H1 (cell line): Measurements from ENCODE around the gene FPR2. TPM values are rescaled to one million over a fixed set of nuclear protein-coding genes. Genes with fewer than 3 reads are reported as not detected.

Experiments used
- CTCF ChIA-PET: fragments of 300-600 bp; sonication (Branson Sonifier 250); formaldehyde crosslinking; loops from one replicate; lab custom pipeline; 2021; ENCODE audit not compliant: partially characterized antibody; lab: Charles Lee
- POLR2A ChIA-PET: fragments of 300-600 bp; sonication (Branson Sonifier 250); formaldehyde crosslinking; loops from one replicate; lab custom pipeline; 2021; ENCODE audit warnings: inconsistent platforms; ENCODE audit not compliant: partially characterized antibody; lab: Charles Lee
- DNase-seq, 2 experiments: peaks; one replicate each; pipeline versions ENCODE4 v3.0.0 to v3.0.0-alpha.2; 2010 to 2022; ENCODE audit warnings: low spot score in 2 of 2, low read depth in 1 of 2, mixed read lengths in 1 of 2
- FAIRE-seq: peaks from 2 replicates; lab custom pipeline; 2011; peaks lifted over from hg19 to GRCh38; lab: Jason Lieb, UNC
- H2AFZ ChIP-seq: 2 replicates; pipeline ENCODE4 v1.8.1; 2012; ENCODE audit warnings: low read length, inconsistent platforms
- H2AK5ac ChIP-seq: 2 replicates; pipeline ENCODE4 v1.6.1; 2013; ENCODE audit warnings: low read depth, low read length
- H2BK120ac ChIP-seq: replicated peaks from 2 replicates; pipeline ENCODE3; 2013; ENCODE audit warnings: low read depth, low read length, inconsistent platforms
- H2BK12ac ChIP-seq: 2 replicates; pipeline ENCODE4 v1.6.1; 2013; ENCODE audit warnings: low read depth, low read length
- H2BK15ac ChIP-seq: 2 replicates; pipeline ENCODE4 v1.6.1; 2013; ENCODE audit warnings: low read length
- H2BK20ac ChIP-seq: 2 replicates; pipeline ENCODE4 v1.6.1; 2013; ENCODE audit warnings: low read length
- H2BK5ac ChIP-seq: 2 replicates; pipeline ENCODE4 v1.6.1; 2013; ENCODE audit warnings: low read depth, low read length
- H3K14ac ChIP-seq: 2 replicates; pipeline ENCODE4 v1.6.1; 2013; ENCODE audit warnings: inconsistent platforms; ENCODE audit not compliant: insufficient read length
- H3K18ac ChIP-seq: 2 replicates; pipeline ENCODE4 v1.6.1; 2013; ENCODE audit warnings: low read length; ENCODE audit errors: extremely low read depth
- H3K23ac ChIP-seq: 2 replicates; pipeline ENCODE4 v1.6.1; 2013; ENCODE audit warnings: inconsistent platforms; ENCODE audit not compliant: insufficient read length
- H3K23me2 ChIP-seq: 2 replicates; pipeline ENCODE4 v1.6.1; 2013; ENCODE audit warnings: low read depth, low read length
- H3K27ac ChIP-seq: 2 replicates; pipeline ENCODE4 v1.6.1; 2011; ENCODE audit warnings: low read depth, low read length, inconsistent platforms
- H3K27me3 ChIP-seq, 4 experiments: replicated peaks in 1 of 4; 1 replicate in 1 of 4; 2 replicates in 3 of 4; pipeline versions ENCODE4 v1.6.1 to v1.8.1; 2011 to 2013; ENCODE audit warnings: low read length in 3 of 4, mild to moderate bottlenecking in 3 of 4, inconsistent platforms in 2 of 4, mixed read lengths in 2 of 4, moderate library complexity in 1 of 4; ENCODE audit not compliant: control insufficient read depth in 3 of 4, insufficient read depth in 3 of 4; ENCODE audit errors: extremely low read depth in 1 of 4
- H3K36me3 ChIP-seq, 4 experiments: 2 replicates each; pipeline versions ENCODE4 v1.6.1 to v1.8.1; 2011 to 2013; ENCODE audit warnings: mild to moderate bottlenecking in 4 of 4, low read length in 3 of 4, moderate library complexity in 2 of 4, control low read depth in 1 of 4, inconsistent platforms in 1 of 4; ENCODE audit not compliant: insufficient read depth in 4 of 4, control insufficient read depth in 2 of 4
- H3K4ac ChIP-seq: replicated peaks from 2 replicates; pipeline ENCODE3; 2013; ENCODE audit warnings: low read length, low read depth, mixed read lengths, inconsistent platforms; ENCODE audit not compliant: insufficient read length
- H3K4me1 ChIP-seq, 4 experiments: replicated peaks in 1 of 4; 1 replicate in 1 of 4; 2 replicates in 3 of 4; pipeline versions ENCODE4 v1.6.1 to v1.8.1; 2011 to 2013; ENCODE audit warnings: low read length in 3 of 4, inconsistent platforms in 2 of 4, mixed read lengths in 1 of 4; ENCODE audit not compliant: insufficient read depth in 4 of 4, control insufficient read depth in 3 of 4
- H3K4me2 ChIP-seq, 2 experiments: 2 replicates each; pipeline versions ENCODE4 v1.6.1 to v1.8.1; 2011 to 2013; ENCODE audit warnings: low read depth in 2 of 2, low read length in 2 of 2, control low read depth in 1 of 2, inconsistent platforms in 1 of 2, mild to moderate bottlenecking in 1 of 2; ENCODE audit not compliant: insufficient read depth in 1 of 2
- H3K4me3 ChIP-seq, 4 experiments: fragments of 200-600, 300-600 bp in 1 of 4; sonication (generic), shearing (Covaris generic), sonication (Bioruptor Twin) in 1 of 4; 2 replicates each; pipeline versions ENCODE4 v1.5.1 to v1.8.1; 2011 to 2016; ENCODE audit warnings: low read length in 4 of 4, low read depth in 3 of 4, control low read depth in 2 of 4, inconsistent platforms in 2 of 4, mild to moderate bottlenecking in 2 of 4, mixed read lengths in 1 of 4, moderate library complexity in 1 of 4; ENCODE audit not compliant: insufficient read depth in 2 of 4; ENCODE audit errors: extremely low read depth in 1 of 4
- H3K56ac ChIP-seq: replicated peaks from 2 replicates; pipeline ENCODE3; 2013; ENCODE audit warnings: low read depth, mild to moderate bottlenecking, mixed read lengths, low read length, inconsistent platforms; ENCODE audit not compliant: insufficient read length
- H3K79me1 ChIP-seq: 2 replicates; pipeline ENCODE4 v1.6.1; 2013; ENCODE audit warnings: low read depth, low read length, control low read depth
- H3K79me2 ChIP-seq, 2 experiments: 2 replicates each; pipeline versions ENCODE4 v1.6.1 to v1.8.1; 2012 to 2013; ENCODE audit warnings: low read length in 2 of 2, mild to moderate bottlenecking in 2 of 2, inconsistent platforms in 1 of 2; ENCODE audit not compliant: insufficient read depth in 2 of 2, control insufficient read depth in 1 of 2
- H3K9ac ChIP-seq, 4 experiments: replicated peaks in 1 of 4; 1 replicate in 1 of 4; 2 replicates in 3 of 4; pipeline versions ENCODE4 v1.6.1 to v1.8.1; 2011 to 2013; ENCODE audit warnings: low read depth in 3 of 4, low read length in 3 of 4, control low read depth in 2 of 4, mild to moderate bottlenecking in 2 of 4, moderate library complexity in 2 of 4, inconsistent platforms in 1 of 4; ENCODE audit errors: extremely low read depth in 1 of 4
- H3K9me3 ChIP-seq, 2 experiments: 2 replicates each; pipeline versions ENCODE4 v1.6.1 to v1.8.1; 2012 to 2013; ENCODE audit warnings: mild to moderate bottlenecking in 2 of 2, moderate library complexity in 2 of 2, control low read depth in 1 of 2, inconsistent platforms in 1 of 2, low read depth in 1 of 2, low read length in 1 of 2, mixed read lengths in 1 of 2; ENCODE audit not compliant: insufficient read depth in 2 of 2
- H4K20me1 ChIP-seq, 2 experiments: replicated peaks in 1 of 2; 2 replicates each; pipeline versions ENCODE3 to v1.8.1; 2011 to 2013; ENCODE audit warnings: inconsistent platforms in 2 of 2, low read length in 2 of 2, mild to moderate bottlenecking in 1 of 2; ENCODE audit not compliant: insufficient read depth in 2 of 2, control insufficient read depth in 1 of 2
- H4K5ac ChIP-seq: 2 replicates; pipeline ENCODE4 v1.6.1; 2013; ENCODE audit warnings: low read length, low read depth, mixed read lengths, inconsistent platforms; ENCODE audit not compliant: insufficient read length
- H4K8ac ChIP-seq: 2 replicates; pipeline ENCODE4 v1.8.0; 2013; ENCODE audit warnings: mild to moderate bottlenecking, moderate library complexity, low read length, inconsistent platforms; ENCODE audit not compliant: insufficient read depth; ENCODE audit errors: extremely low read depth
- H4K91ac ChIP-seq: replicated peaks from 2 replicates; pipeline ENCODE3; 2013; ENCODE audit warnings: low read length, mixed read lengths, inconsistent platforms; ENCODE audit not compliant: insufficient read length
- GABPA ChIP-seq: IDR thresholded peaks from 2 replicates; pipeline ENCODE4 v1.6.1; 2011; ENCODE audit warnings: mild to moderate bottlenecking, low read length, moderate library complexity, borderline replicate concordance; ENCODE audit not compliant: insufficient read depth
- WGBS, 2 experiments: shearing (Covaris generic) in 1 of 2; methylation state at CpG; one replicate each; pipeline versions ENCODE4 v1.1.6 to v1.1.7; 2013 to 2015; ENCODE audit warnings: low lambda C conversion rate in 2 of 2, mixed read lengths in 2 of 2, inconsistent platforms in 1 of 2, low coverage in 1 of 2, missing lambda C conversion rate in 1 of 2; ENCODE audit not compliant: insufficient replicate concordance in 2 of 2, insufficient coverage in 1 of 2, insufficient read length in 1 of 2; ENCODE audit errors: extremely low coverage in 1 of 2, missing lambda C conversion rate in 1 of 2; 5-methylcytosine and 5-hydroxymethylcytosine counted together
- polyA plus RNA-seq, 7 experiments: library from polyadenylated mRNA; depleted of rRNA in 3 of 7; stranded (reverse) in 5 of 7; unstranded in 2 of 7; fragments of >200 nt in 5 of 7; fragments of 200-250 nt in 2 of 7; gene quantifications; 1 replicate in 5 of 7; 2 replicates in 1 of 7; 4 replicates in 1 of 7; pipeline versions ENCODE4 v1.2.1 to v1.2.3, GENCODE V29; 2011 to 2013; ENCODE audit warnings: missing spikeins in 2 of 7, mixed read lengths in 2 of 7
- total RNA-seq: library from RNA; stranded (reverse); fragmentation: NEBNext Ultra II Directional; extraction: Animal tissue kit (Norgen Biotek cat#: 25700); gene quantifications from 2 replicates; pipeline ENCODE4 v1.2.1, GENCODE V29; 2021

The FPR2 gene
- total and polyA plus RNA-seq, 2 of the 8 experiments (the other 6 are each of a cell fraction or from before 2014, with no cell fraction given) = 0.17 TPM; not detected in 1

GRCh38 chr19:51797480-51797879 lies 36.5 kb downstream of the FPR2 start:
- no peak overlapping the region for H2BK120ac ChIP-seq
- no peaks in the 10 kb centered on the region for H3K36me3 ChIP-seq
- no peaks in the 10 kb centered on the region for H3K79me2 ChIP-seq
- no peak overlapping the region for H3K4ac ChIP-seq
- H3K23ac ChIP-seq = no peak overlapping the region
- WGBS, 2 experiments = 80 to 100% methylated on average over 1 to 5 of the region's 5 CpGs
- no peak overlapping the region for H4K8ac ChIP-seq
- H3K9me3 ChIP-seq = peaks cover 11 to 17% of the 10 kb centered on the region in 2 experiments; a peak in 3 of 4 replicates
- DNase-seq = no peak
- POLR2A ChIA-PET = no interaction called here
- CTCF ChIA-PET = interaction anchor here (1.5 kb wide), 1 partner anchor 20 kb away, joined by 5 read pairs; no protein-coding TSS in a partner anchor
- H3K27ac ChIP-seq = no peak overlapping the region
- no peak for TF ChIP-seq GABPA
- TF ChIP-seq, all 59 proteins: peak for 0
- Histone ChIP-seq H3K4me3 (no peak overlapping the region), H3K9ac (no peak overlapping the region), H3K4me1 (no peaks in the 10 kb centered on the region), H3K79me1 (no peaks in the 10 kb centered on the region), H2BK20ac (no peak overlapping the region), H2AFZ (no peak overlapping the region), H4K5ac (no peak overlapping the region), H3K23me2 (no peaks in the 10 kb centered on the region; the same call in 1 of the 2 replicates), H3K27me3 (no peaks in the 10 kb centered on the region), H4K20me1 (no peaks in the 10 kb centered on the region), H2AK5ac (no peak overlapping the region), H3K18ac (no peak overlapping the region), H3K14ac (no peak overlapping the region), H2BK15ac (no peak overlapping the region), H4K91ac (no peak overlapping the region), H3K4me2 (no peak overlapping the region), H3K56ac (no peak overlapping the region), H2BK5ac (no peak overlapping the region), H2BK12ac (no peak overlapping the region)
- no peak for FAIRE-seq
